ENCODE measurements around the gene ARMC5. TPM values are rescaled to one million over a fixed set of nuclear protein-coding genes. Genes with fewer than 3 reads are reported as not detected.
"Not testable (repeated sequence)": the region's sequence is repeated elsewhere in the genome, so short reads cannot be mapped to it uniquely, and the experiment has no call there.

The ARMC5 gene
- polyA plus RNA-seq, 5 donors: 7.4 to 17.4 (median 10.1) TPM

DNA sequence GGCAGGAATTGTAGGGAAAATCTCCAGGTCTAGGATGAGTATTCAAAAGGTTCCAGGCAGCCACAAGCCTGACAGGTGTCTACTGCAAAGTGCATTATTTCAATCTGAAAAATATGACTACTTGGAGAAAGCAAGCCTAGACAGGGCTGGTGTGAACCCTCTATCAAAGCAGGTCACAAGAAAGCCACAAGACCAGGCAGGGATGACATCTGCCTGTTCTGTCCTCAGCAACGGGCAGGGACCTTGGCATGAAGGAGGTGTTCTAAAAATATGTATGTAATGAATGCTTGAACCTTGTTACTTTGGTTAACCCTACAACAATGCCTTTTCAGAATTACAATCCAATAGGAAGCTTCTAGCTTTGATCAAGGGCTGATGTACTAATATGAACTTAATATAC lies 30.0 kb upstream of the ARMC5 start:
- no peak for DNase-seq

DNA sequence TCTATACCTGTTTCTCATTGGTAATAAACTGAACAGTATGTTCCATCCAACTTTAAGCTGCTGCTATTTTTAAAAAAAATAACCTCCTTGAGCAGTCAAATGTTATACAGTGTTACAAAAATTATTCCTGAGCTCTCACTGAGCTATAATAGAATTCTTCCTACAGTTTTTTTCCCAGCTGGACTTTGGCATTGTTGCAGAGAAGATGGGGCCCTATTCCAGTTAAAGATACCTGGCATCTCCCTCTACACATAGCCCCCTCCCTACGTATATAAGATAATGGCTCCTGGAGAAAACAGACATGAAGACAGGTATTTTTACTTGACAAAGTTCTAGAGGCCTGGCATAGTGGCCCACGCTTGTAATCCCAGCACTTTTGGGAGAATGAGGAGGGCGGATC lies 29.5 kb upstream of the ARMC5 start:
- no peak for DNase-seq

DNA sequence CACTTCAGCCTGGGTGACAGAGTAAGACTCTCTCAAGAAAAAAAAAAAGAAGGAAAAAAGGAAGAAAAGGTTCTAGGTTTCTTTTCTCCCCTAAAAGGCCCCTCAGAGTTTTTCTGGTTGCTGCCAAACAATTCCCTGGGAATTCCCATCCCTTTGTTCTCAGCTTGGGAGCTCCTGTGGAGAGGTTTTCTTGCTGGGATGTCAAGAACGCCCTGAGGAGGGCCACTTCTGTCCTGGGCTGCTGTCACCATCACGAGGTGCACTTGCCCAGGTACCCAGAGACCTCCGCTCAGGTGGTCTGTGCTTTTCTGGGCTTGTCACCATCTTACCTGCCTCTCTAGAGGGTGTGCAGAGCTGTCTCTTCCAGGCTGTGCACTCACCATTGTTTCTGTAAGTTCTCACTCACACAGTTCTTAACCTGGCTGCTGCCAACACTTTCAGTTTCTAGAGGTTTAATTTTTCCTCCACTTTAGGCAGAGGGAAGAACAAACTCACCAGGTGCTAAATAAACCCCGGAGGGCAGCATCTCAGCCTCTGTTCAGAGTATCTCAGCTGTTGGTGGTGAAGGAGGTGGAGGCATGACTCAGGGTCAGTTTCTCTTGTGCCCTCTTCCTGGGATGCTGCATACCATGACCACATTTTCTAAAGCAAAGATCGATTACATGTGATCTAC lies 28.8 kb upstream of the ARMC5 start:
- no peak for DNase-seq

DNA sequence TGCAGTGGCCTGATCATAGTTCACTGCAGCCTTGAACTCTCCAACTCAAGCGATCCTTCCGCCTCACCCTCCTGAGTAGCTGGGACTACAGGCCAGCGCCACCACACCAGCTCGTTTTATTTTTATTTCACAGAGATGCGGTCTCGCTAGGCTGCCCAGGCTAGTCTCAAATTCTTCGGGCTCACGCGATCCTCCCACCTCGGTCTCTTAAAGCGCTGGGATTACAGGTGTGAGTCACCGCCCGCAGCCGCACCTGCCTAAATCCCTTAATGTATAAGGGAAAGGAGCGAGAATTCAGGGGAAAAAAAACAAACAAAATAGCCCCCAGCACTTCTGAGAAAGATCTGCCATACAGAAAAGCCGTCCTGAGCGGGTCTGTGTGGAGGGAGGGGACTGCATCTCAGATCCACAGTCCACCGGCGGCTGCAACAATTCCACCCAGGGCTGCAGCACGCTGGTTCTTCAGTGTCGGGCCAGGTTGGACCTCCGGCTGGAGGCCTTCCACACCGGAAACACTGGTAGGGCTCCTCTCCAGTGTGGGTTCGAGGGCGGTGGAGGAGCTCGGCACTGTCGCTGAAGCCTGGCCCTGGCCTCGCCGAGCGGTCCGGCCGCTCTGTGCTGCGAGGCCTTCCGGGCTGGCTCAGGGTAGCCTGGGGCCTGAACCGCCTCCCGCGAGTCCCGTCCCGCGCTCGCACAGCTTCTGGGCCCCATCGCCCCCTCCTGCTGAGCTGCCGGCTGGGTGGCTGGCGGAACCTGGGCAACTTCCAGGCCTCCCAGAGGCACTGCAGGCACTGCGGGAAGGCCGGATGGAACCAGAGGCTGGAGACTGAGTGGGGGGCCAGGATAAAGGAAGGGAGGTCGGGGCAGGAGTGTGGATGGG lies 23.7 kb upstream of the ARMC5 start:
- no peak for DNase-seq

DNA sequence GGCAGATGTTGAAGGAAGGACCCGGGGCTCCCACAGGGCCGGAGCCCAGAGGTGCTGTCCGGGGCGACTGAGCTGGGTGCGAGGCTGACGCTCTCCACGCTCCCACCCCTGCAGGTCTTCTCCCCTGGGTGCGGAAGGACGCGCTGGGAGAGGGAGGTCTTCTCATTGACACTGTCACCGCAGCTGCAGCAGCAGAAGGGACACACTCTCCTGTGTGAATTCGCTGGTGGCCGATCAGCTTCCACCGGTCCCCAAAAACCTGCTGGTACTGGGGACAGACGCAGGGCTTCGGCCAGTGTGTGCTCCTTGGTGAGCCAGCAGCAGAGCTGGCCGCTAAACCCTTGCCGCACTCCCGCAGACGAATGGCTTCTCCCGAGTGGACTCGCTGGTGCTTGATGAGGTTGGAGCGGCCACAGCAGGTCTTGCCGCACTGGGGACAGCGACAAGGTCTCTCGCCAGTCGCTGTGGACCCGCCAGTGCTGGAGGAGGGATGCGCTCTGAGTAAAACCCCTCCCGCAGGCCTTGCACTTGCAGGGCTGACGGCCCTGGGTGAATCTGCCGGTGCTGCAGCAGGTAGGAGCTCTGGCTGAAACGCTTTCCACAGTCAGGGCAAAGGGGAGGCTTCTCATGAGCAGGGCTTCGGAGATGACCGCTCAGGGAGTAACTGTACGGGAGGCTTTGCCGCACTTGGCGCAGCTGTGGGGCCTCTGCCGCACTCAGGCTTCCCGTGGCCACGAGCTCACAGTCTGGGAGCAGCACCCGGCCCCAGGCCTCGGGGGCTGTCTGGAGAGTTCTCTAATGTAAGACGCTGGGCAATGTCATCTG lies 22.9 kb upstream of the ARMC5 start:
- no peak for DNase-seq

DNA sequence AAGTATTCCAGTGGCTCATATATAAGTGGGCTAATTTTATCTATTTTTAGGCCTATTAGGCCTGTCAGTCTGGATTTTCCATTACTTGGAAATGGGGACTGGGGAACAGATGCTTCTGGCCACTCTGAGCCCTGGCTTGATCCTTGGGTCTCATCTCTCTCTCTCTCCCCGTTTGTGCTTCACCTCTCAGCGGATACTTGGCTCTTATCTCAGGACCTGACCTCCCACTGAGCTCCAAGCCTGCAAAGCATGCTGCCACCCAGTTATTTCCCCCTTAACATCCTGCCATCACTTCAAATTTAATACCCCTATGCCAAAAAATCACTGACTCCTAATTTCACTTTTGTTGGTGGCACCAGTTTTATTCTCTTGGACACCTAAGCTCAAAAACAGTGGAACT lies 20.9 kb upstream of the ARMC5 start:
- DNase-seq: no peak

DNA sequence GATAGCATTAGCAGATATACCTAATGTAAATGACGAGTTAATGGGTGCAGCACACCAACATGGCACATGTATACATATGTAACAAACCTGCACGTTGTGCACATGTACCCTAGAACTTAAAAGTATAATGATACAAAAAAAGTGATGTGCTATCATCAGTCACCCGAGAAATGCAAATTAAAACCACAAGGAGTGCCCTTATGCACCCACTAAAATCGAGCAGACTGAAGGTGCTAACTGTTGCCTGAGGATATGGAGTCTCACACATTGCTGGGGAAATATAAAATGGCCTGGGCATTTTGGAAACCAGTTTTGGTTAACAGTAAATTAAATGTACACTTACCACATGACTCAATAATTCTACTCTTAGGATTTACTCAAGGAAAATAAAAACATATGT lies 20.3 kb upstream of the ARMC5 start:
- DNase-seq: not testable (repeated sequence)

DNA sequence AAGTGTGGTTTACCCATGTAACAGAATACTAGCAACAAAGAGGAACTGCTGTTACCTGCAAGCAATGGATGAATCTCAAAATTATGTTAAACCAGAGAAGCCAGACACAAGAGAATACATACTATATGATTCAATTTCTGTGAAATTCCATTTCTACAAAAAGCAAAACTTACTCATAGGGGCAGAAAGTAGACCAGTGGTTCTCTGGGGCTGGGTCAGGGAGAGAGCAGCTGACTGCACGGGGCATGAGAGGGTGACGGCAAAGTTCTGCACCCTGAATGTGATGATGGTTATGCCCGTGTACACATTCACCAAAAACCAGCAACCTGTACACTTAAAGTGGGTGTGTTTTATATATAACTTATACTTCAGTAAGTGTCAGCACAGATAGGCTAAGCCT lies 19.8 kb upstream of the ARMC5 start:
- DNase-seq: no peak

DNA sequence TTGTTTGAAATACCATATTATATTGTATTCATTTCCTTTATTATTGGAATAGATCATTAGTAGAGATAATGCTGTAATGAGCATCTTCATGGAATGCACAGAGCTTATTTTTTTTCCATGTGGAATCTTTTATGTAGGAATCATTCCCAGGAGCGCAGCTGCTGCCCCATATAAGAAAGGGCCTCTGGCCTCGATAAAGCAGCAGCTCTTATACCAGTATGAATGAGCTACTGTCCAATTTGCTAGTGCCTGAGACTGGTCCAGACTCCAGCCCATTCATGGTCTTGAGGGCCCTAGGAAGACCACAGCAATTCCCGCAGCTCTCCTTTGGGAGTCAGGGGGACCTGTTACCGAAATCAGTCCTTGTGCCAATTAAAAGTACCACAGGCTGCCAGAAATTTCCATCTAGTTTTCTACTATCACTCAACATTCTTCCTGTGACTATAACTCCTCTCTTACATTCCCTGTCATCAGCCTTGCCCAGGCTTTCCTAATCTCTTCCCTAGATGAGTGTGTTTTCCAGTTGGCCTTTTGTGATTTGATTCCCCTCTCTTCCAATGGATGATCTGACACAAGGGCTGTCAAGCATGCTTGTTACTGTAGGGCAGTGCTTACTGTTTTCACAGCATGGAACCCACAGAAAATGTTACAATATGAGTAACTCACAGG lies 18.7 kb upstream of the ARMC5 start:
- DNase-seq: no peak

DNA sequence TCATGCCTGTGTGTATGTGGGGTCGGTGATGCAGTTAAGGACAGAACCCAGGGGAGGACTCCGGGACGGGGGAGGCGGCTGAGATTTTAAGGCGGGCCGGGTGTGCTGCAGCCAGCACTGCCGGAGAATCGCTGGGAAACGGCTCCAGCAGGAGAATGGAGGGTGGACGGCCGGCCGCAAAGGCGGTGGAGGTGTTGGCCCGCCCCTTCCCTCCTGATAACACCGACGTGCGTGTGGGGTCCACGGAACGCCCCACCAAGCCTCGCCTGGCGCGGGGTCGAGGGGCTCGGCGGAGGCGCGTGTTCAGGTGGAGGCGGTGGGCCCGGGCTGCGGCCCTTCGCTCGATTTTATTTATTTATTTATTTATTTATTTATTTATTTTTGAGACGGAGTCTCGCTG lies 17.3 kb upstream of the ARMC5 start:
- no peak for DNase-seq

DNA sequence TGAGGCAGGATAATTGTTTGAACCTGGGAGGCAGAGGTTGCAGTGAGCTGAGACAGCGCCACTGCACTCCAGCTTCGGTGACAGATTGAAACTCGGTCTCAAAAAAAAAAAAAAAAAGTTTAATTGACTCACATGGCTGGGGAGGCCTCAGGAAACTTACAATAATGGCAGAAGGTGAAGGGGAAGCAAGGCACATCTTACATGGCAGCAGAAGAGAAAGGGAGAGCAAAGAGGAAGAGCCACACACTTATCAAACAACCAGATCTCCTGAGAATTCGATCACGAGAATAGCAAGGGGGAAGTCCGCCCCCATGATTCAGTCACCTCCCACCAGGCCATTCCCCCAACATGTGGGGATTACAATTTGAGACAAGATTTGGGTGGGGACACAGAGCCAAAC lies 13.4 kb upstream of the ARMC5 start:
- DNase-seq: not testable (repeated sequence)

DNA sequence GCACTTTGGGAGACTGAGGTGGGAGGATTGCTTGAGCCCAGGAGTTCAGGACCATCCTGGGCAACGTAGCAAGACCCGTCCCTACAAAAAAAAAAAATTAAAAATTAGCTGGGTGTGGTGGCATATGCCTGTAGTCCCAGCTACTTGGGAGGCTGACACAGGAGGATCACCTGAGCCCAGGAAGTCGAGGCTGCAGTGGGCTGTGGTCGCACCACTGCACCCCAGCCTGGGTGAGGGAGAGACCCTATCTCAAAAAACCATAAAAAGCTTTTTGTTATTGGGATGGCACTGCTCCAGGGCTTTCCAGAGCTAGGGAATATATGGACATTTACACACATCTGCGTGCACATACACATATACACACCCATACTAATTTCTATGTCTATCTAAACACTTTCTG lies 8.1 kb upstream of the ARMC5 start:
- no peak for DNase-seq

DNA sequence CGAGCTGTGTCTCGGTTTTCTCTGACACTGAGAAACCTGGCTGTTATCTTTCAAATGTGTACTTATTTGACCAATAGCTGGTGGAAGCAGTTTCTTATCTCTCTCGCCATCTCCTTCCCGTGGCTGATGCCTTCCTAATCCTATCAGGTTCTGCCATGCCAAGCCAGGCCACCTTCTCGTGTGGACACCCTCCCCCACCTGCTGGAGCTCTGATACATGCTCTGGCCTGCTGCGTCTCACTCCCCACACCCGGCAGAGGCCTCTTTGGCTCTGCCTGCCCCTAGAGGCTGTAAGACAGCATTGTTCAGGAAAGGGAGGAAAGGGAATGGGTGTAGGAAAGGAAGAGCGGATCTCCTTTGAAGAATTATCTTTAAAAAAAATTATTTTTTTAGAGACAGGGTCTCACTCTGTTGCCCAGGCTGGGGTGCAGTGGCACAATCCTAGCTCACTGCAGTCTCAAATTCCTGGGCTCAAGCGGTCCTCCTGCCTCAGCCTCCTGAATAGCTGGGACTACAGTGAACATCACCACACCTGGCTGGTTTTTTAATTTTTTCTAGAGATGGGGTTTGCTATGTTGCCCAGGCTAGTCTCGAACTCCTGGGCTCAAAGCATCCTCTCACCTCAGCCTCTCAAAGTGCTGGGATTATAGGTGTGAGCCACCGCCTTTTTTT lies 7.5 kb upstream of the ARMC5 start:
- peak in 1 of 2 donors; percentile 26 for DNase-seq

DNA sequence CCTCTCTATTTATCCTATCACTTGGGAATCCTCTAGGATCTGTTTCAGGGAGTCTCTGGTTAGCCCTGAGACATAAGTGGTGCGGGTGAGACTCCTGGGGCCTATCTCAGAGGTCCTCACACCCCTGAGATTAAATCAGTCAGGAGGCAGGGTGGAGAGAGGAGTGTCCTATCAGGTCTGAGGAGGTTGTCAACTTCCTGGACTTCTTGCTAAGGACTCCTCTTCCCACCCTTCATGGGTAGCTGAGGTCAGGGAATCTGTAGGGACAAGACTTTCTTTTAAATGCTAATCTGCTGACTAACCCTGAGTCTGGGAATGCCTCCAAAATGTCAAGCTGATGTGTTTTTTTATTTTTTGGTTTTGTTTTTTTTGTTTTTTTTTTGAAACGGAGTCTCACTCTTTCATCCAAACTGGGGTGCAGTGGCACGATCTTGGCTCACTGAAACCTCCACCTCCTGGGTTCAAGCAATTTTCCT lies 6.6 kb upstream of the ARMC5 start:
- no peak for DNase-seq

DNA sequence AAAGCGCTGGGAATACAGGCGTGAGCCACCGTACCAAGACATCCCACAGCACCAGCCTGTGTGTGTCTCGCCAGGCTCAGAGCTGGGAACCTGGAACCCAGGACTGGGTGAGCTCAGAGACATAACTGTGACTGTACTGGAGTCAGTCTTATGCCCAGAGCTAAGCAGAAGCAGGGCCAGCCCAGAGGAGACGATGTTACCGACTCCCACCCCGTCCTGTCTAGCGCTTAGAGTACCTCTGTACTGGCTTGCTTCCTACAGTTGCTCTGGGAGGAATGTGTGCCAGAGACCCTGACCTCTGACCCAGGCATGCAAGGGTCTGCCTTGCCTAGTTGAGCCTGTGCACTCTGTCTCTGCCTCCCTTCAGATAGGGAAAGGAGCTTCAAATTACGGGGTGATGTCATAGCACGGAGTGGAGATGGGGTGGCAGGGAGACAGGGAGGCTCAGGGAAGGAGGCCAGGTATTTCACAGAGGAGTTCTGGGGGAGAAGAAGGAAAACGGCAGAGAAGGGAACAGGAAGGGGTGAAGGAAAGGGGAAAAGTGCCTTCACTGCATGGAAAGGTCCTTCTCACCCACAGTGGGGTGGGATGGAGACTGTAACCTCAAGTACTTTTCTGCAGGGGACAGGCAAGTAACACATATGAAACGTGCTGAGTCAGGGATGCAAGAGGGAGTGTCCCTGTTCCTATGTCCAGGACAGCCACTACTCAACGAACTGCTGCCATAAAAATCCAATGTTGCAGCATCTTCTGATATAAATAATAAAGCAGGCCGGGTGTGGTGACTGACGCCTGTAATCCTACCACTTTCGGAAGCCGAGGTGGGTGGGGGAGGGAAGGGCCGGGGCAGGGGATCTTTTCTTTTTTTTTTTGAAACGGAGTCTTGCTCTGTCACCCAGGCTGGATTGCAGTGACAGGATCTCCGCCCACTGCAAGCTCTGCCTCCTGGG lies 5.8 kb upstream of the ARMC5 start:
- no peak for DNase-seq

DNA sequence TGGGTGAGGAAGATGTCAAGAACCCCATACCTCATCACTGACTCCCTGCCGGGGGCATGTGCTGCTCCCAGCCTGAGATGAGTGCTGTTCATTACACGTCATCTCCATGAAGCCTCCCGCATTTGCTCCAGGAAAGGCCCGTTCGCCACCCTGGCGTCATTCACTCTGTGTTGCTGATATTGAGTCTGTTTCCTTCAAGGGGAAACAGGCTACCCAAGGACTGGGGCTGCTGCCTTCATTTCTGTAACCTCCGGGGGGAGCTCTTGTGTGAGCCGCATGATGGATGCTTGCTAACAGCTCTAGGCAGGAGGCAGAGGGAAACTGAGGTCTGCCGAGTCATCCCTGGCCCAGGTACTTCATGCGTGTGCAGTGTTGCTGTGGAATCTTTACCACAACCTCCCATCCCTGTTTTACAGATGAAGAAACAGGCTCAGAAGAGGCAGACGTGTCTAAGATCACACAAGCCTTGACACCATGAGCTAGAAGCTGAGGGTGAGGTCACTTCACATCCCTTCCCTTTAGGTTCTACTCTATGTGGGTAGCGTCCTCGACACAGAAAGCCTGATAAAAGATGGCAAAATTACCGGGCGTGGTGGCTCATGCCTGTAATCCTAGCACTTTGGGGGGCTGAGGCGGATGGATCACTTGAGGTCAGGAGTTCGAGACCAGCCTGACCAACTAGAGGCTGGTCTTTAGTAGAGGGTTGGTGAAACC lies 3.5 kb upstream of the ARMC5 start:
- DNase-seq: no peak

DNA sequence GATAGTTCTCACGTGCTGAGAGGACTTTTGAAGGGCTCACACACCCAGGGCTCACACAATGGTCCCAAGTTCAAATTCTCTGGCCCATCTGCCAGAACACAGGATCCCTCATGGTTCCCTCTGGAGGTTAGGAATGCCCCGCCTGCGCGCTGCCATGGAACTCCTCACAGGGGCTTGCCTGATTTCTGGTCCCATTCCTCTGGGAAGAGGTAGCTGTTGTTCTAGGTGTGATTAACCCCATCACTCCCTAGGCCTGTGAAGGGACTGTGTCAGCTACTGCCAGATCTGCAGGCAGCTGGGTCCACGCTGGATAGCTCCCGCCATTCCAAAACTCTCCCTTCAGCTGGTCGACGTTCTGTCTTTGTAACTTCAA lies 2.3 kb upstream of the ARMC5 start:
- no peak for DNase-seq

DNA sequence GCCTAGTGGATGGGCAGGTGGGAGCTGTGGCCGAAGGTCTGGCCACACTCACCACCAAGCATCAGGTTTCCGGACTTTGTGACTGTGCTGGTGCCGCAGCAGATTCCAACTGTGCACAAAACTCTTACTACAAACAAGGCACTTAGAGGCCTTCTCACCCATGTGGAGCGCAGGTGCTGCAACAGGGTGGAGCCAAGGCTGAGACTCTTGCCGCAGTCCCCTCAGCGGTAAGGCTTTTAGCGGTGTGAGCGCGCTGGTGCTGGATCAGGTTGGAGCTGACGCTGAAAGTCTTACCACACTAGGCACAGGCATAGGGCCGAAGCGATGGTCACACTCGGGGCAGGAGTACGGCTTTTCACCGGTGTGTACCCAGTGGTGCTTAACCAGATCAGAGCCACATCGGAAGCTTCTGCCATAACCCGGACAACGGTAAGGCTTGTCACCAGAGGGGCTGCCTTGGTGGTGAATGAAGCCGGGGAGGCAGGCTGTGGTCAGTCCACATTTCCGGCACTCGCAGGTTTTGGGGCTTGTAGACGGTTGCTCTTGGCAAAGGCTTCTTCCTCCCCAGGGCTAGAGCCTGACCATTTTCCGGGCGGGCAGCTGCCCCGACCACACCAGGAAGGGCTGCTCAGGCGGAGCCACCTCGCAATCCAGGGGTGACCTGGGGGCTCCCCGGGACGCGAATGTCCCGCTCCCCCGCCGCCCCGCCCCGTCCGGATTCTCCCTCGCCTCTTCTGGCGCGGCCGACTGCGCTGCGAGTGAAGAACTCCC lies 1.0 kb upstream of the ARMC5 start:
- DNase-seq: peak in 1 of 2 donors; percentile 33
